Hematopoietic multipotent progenitor cell treated with erythropoietin and hydrocortisone succinate and interleukin-3 and kit ligand, for 6 days (in vitro differentiated cells): ENCODE data around the gene P2RY8.
"Not testable (repeated sequence)": the region's sequence is repeated elsewhere in the genome, so short reads cannot be mapped to it uniquely, and the experiment has no call there.

Experiments used
- DNase-seq: peaks from one replicate; pipeline ENCODE4 v3.0.0-alpha.2; 2015

Gene P2RY8

DNA sequence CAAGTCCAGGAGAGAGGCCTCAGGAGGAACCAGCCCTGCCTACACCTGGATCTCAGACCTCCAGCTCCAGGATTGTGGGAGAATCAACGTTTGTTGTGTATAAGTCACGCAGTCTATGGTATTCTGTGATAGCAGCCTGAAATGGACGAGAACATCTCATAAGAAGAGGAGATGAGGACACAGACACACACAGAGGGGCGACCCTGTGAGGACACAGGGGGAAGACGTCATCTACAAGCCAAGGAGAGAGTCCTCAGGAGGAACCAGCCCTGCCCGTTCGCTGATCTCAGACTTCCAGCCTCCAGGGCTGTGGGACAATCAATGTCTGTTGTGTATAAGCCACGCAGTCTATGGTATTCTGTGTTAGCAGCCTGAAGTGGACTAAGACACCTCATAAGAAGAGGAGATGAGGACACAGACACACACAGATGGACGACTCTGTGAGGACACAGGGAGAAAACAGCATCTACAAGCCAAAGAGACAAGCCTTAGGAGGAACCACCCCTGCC, 20.3 kb downstream of the P2RY8 start:
- no peak for DNase-seq

DNA sequence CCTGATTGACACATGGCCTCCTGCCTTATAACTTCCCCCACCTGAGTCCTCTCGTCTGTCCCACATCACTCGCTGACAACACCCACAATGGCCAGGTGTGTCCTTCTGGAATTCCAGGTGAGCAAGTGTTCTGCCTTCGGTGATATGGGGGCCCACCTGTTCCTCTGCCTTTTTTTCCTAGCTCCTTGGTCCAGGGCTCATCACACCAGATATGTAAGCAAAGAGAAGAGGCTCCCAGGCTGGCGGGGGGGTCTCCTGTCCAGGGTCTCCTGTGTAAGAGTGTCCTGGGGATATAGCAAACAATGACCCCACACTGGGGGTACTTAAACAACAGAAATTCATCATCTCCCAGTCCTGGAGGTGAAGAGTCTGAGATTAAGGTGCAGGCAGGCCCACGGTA, 25.2 kb downstream of the P2RY8 start:
- no peak for DNase-seq

- no peak for DNase-seq
These were observed 25.8 kb downstream of the P2RY8 start for GRCh38 chrX:1511150-1511549.

GRCh38 chrX:1507511-1508463, 29.2 kb downstream of the P2RY8 start:
- peak; percentile 82 for DNase-seq

DNA sequence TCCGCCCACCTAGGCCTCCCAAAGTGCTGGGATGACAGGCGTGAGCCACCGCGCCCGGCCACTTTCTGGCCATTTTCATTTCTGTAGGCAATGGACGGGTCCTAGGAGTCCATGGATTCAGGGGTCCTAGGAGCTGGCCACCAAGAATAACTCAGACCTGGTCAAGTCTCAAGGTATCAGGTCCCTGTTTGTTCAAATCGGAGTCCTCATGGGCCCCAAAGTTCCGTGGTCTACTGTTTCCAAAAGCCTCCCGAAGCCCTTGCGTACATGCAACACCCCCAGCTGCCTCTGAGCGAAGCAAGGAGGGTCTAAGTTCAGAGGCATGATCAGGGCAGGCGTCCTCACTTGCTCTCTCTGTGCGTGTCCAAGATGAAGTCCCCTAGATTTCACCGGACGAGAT, 30.1 kb downstream of the P2RY8 start:
- DNase-seq, result no peak

DNA sequence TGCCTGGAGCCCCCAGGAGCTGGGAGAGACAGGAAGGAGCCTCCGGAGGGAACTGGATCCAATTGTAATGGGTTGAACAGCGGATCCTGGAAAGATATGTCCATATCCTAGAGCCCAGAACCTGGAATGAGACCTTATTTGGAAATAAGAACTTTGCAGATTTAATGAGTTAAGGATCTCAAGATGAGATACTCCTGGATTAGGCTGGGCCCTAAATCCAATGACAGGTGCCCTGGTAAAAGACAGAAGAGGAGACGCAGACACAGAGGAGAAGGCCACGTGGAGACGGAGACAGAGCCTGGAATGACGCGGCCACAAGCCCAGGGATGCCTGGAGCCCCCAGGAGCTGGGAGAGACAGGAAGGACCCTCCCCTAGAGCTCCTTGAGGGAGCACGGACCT, 34.1 kb downstream of the P2RY8 start:
- DNase-seq, result no peak

DNA sequence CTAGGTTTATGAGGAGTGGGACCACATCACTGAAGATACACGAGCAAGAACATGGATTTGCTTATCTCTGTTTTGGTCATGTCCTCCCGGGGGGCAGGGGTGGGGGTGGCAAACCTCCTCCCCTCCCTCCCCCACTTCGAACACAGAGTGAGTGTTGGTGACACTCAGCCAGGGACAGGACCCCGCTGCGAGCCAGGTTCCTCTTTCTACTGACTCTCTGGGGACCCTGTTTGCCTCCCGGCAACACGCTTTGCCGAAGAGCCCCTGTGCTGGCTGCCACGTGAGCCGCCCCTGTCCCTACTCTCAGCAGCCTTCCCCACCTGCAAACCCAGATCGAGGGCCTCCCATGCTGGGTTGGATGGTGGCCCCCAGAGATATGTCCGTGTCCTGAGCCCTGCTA, 34.7 kb downstream of the P2RY8 start:
- DNase-seq, result peak; percentile 50

DNA sequence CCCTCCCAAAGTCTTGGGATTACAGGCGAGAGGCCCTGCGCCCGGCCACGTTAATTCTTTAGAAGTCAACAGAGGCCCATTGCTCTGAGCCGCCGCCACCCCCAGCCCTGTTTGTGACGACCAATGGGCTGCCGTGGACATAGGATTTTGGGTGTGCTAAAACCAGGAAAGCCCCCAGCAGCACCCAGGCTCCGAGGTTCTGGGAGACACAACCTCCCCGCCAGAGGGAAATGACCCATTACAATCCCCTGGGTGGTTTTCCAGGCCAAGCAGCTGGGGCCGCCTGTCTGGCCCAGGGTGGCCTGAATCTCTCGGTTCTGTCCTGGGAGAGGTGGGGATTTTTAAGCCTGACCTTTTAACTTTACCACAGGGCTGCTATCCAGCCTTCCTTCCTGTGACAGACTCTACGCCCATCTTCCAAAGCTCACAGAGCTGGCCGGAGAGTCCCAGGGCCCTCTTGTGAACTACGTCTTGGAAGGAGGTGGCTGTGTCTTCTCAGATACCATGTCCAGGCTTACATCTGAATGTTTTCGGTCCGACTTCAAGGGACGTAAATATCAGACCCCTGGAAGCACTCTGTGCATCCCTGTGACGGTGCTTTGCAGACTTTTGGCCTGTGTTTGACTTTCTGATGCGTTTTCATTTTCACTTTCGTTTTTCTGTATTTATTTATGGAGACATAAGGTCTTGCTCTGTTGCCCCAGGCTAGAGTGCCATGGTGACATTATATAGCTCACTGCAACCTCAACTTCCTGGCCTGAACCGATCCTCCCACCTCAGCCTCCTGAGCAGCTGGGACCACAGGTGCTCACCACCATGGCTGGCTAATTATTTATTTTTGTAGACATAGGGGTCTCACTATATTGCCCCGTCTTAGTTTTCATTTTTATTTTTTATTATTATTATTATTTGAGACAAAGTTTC, 36.0 kb downstream of the P2RY8 start:
- DNase-seq, result no peak

DNA sequence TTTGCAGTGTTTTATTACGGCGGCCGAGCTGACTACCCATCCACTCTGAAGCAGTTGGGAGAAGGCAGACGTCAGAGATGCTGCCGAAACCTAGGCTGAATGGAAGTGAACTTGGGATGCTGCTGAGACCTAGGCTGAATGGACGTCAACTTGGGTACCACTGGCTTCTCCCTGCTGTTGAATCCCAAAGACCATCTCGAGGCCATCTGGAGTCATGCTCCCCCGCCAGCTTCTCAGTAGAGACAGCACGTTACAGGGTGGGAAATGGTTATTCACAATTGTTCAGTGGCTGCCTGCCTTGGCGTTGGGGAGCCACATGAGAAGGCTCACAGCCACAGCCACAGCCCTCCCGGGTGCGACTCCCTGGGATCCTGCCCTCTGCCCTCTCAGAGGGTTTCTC, 40.9 kb downstream of the P2RY8 start:
- no peak for DNase-seq

DNA sequence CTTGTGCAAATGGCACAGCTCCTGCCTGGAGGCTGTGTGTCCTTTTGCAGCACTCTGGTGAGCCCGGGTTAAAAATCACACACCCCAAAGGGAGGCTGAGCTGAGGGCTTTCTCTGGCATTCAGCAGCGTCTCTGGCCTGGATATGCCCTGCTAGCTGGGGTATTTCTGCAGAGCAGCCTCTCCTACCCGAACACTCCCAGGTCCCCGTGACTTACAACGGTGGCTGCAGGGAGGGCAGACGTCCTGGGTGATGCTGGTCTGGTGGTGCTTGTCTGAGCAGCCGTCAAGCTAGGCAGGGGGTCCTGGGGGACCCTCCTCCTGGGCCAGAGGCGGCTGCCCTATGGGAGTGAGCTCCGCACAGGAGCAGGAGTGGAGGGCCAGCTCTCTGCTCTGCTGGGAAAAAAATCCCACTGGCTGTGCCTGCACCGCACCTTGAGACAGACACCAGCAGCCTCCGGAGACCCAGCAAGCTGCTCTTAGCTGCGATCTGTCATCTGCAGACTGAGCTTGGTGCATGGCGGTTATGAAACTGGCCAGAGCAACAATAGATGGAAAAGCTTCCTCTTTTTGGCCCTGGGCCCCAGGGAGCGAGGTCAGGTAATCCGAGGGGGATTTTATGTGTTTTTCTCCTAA, 43.0 kb downstream of the P2RY8 start:
- peak; percentile 70 for DNase-seq

DNA sequence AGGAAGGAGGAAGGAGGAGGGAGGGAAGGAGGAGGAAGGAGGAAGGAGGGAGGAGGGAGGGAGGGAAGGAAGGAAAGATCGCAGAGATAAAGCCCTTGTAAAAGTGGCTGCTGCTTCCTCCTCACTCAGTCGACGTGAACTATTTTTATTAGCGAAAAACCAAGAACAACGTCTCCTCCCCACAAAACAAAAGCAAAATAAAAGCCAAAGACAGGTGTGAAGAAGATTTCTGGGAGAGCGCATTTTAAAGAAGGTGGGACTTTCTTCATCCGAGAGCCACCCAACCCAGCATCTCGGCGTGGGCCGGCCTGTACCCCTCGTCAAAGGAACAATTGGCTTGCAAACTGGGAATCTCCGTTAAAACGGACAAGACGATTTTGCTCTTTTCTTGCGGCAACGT, 43.6 kb downstream of the P2RY8 start:
- no peak for DNase-seq

DNA sequence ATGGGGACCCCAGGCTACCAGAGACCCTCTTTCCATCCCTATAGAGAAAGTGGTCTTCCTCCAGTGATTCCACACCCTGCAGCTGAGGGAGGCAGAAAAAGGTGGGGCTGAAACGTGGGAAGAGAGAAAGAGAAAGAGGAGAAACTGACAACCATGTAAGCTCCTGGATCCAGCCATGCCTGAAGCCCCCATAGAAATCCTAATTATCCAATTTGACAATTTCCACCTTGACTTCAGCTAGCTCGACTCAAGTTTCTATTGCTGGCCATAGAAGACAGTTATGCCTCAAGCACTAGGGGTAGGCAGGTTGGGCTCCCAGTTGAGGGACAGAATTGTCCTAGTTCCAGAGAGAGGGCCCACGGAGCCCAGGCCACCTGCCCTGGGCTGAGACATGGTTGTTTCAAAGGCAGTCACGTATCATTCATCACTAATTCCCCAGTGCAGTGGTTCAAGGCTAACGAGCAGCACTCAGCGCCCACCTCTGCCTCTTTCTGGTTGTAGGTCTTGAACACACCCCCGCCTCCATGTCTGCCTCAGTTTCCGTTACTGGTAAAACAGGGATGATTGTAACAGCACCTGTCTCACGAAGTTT, 44.5 kb downstream of the P2RY8 start:
- DNase-seq, result no peak

- DNase-seq, result peak; percentile 98
These were observed 45.1 kb downstream of the P2RY8 start for GRCh38 chrX:1491851-1492349.

- not testable (repeated sequence) for DNase-seq
These were observed 45.7 kb downstream of the P2RY8 start for GRCh38 chrX:1491248-1491647.

DNA sequence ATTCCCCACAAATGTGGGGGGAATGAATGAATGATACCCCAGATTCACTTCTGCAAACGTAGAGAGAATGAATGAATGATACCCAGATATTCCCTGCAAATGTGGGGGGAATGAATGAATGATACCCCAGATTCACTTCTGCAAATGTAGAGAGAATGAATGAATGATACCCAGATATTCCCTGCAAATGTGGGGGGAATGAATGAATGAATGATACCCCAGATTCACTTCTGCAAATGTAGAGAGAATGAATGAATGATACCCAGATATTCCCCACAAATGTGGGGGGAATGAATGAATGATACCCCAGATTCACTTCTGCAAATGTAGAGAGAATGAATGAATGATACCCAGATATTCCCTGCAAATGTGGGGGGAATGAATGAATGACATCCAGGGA, 46.3 kb downstream of the P2RY8 start:
- not testable (repeated sequence) for DNase-seq

DNA sequence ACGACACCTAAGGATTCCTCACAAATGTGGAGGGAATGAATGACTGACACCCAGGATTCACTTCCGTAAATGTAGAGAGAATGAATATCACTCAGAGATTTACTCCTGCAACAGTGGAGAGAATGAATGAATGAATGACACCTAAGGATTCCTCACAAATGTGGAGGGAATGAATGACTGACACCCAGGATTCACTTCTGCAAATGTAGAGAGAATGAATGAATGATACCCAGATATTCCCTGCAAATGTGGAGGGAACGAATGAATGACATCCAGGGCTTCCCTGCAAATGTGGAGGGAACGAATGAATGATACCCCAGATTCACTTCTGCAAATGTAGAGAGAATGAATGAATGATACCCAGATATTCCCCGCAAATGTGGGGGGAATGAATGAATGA, 47.6 kb downstream of the P2RY8 start:
- not testable (repeated sequence) for DNase-seq

GRCh38 chrX:1488745-1489144, 48.2 kb downstream of the P2RY8 start:
- DNase-seq, result no peak

DNA sequence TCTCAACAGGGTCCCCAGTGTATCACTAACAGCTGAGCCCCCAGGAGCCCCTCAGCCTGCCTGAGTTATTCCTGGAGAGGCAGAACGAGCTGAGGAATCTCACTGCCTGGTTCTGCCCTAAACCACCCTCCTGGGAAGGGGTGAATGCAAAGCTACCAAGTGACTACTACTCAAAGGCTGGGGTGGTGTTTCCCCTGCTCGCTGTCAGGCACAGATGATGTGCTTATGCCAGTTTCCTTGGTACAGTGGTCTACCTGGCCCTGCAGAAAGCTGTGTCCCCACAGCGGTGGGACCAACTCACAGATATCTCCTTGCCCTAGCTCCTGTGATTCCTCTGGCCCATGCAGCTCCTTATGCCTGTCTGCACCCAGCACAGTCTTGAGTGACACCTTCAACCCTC, 48.8 kb downstream of the P2RY8 start:
- no peak for DNase-seq

DNA sequence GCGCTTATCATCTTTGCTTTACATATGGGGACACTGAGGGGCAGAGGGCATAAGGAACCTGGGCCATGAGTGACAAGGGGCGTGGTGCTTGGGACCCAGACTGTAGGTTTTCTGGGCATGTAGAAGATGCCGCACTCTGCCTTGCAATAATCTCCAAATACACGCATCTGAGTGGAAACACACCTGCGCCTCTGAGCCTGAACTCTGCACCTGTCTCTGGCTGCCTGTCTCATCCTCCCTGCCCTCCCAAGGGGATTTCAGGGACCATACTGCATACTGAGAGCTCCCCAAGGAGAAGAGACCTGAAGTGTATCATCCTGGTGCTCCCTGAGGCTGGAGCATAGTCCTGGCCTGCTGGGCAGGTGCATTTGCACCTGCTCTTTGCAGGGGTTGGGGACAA, 49.6 kb downstream of the P2RY8 start:
- DNase-seq, result no peak

DNA sequence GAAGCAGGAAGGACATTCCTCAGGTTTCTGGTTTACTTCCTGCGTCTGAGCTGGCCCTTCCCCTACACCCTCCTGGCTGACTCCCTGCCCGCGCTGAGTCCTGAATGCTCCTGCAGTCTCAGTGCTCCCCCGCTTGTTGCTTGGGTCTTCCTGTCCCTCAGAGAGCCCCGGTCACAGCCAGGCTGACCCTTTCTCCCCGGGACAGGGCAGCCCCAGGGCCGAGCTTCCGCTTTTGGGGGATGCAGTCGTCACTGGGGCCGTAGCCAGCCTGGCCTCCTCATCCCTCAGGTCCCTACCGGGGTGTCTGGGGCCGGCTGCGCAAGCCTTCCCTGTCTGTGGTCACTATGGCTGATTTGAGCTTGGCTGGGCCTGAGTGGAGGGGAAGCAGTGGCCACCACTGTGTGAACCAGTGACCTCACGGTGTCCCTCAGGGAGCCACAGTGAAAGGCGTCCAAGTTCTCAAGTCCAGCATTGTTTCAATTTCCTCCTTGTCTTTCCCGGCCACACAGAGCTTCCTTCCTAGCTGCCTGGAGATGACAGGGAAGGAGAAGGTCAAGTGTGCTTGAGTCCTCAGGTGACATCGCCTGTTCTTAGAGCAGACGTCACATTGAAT, 50.1 kb downstream of the P2RY8 start:
- no peak for DNase-seq

DNA sequence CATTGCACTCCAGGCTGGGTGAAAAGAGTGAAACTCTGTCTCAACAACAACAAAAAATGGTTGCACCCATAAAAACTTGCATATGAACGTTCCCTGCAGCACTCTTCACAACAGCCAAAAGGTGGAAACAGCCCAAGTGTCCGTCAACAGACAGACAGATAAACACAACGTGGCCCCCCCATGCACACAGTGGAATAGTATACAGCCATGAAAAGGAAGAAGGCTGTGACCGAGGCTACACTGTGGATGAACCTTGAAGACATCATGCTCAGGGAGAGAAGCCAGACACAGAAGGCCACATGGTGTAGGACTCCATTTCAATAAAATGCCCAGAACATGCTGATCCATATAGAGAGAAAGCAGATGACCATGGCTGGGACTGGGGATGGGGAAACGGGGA, 50.8 kb downstream of the P2RY8 start:
- DNase-seq, result no peak

GRCh38 chrX:1485033-1485432, 52.0 kb downstream of the P2RY8 start:
- DNase-seq, result no peak
